Measurements from ENCODE around the gene CELF2. TPM values are rescaled to one million over a fixed set of nuclear protein-coding genes. Genes with fewer than 3 reads are reported as not detected.

CELF2 gene
- total and polyA plus RNA-seq, 2 of the 4 experiments (the other 2 are of a cell fraction): 3.5 to 6.6 TPM

DNA sequence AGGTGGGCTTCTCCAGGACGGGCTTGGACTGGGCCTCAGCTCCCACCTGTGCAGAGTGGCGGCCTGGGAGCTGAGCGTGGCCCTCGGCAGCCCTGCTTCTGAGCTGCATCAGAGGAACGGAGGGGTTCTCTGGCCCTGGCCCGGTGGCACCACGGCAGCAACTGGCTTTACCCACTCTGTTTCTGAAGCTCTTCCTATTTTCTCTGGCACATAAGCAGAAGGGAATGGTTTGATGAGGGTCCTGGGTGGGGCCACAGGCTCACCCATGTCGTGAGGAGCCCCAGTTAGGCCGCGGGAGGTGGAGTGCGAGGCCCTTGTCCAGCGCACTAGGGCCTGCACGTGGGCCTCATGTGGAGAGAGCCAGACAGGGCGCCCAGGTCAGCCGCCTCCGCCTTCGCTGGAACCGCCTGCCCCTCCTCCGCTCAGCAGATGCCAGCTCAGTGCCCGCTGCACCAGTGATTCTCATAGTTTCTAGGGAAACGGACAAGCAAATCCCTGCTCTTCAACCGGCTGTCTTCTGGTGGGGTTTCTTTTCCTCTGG, 284.0 kb downstream of the CELF2 start:
- dilution Hi-C loops (cut with HindIII; ENCODE audit: low sequenced_read_pairs, unreplicated experiment): no loop called here
- Histone ChIP-seq H3K4ac (ENCODE audit: low read depth, low read length) (no peak overlapping the region), H3K9me3 (ENCODE audit: control insufficient read depth, insufficient read depth, low read length) (peaks cover 5% of the 10 kb centered on the region), H4K20me1 (ENCODE audit: insufficient read depth, low read length) (no peaks in the 10 kb centered on the region), H2BK20ac (ENCODE audit: low read depth, low read length) (no peak overlapping the region), H3K18ac (ENCODE audit: low read depth, low read length) (no peak overlapping the region), H3K14ac (replicated peaks; ENCODE audit: low read depth, low read length) (no peak overlapping the region), H3K36me3 (ENCODE audit: control insufficient read depth, insufficient read depth, low read length) (no peaks in the 10 kb centered on the region), H3K4me1 (ENCODE audit: control insufficient read depth, insufficient read depth, low read length) (no peaks in the 10 kb centered on the region), H2AFZ (replicated peaks; ENCODE audit: low read length, poor library complexity) (no peak overlapping the region), H4K91ac (ENCODE audit: insufficient read depth, low read depth, low read length) (no peak overlapping the region), H2AK5ac (ENCODE audit: low read depth, low read length) (no peak overlapping the region), H3K4me2 (ENCODE audit: low read depth, low read length) (no peak overlapping the region), H4K5ac (ENCODE audit: low read depth, low read length) (no peak overlapping the region), H3K4me3 (ENCODE audit: insufficient read depth, low read depth, low read length) (no peak overlapping the region), H3K56ac (ENCODE audit: extremely low read depth, insufficient read depth, low read length) (no peak overlapping the region), H2BK5ac (ENCODE audit: low read depth, low read length, poor library complexity, severe bottlenecking) (no peak overlapping the region), H3K23ac (ENCODE audit: low read depth, low read length) (no peak overlapping the region), H3K79me1 (ENCODE audit: low read depth in 1 of 2, low read length in 2 of 2) (no peaks in the 10 kb centered on the region), H2AK9ac (replicated peaks; ENCODE audit: low read depth, low read length, poor library complexity) (no peak overlapping the region), H3K9me1 (ENCODE audit: insufficient read depth, low read length) (no peaks in the 10 kb centered on the region), H3K27me3 (ENCODE audit: control insufficient read depth, insufficient read depth, low read length) (no peaks in the 10 kb centered on the region), H3K27ac (ENCODE audit: insufficient read depth, low read length) (no peak overlapping the region), H2BK15ac (ENCODE audit: low read depth, low read length) (no peak overlapping the region), H4K8ac (ENCODE audit: low read depth in 2 of 2, low read length in 2 of 2) (no peak overlapping the region), H3K9ac (ENCODE audit: low read depth, low read length) (no peak overlapping the region), H2BK120ac (ENCODE audit: low read depth, low read length) (no peak overlapping the region)
- DNase-seq: no peak
- in situ Hi-C loops (cut with MboI; ENCODE audit: low sequenced_read_pairs): no loop called here
- POLR2A ChIA-PET (ENCODE audit: unreplicated experiment): no interaction called here
- no peak for ATAC-seq (ENCODE audit: low read depth)
- CTCF ChIA-PET: no interaction called here
- intact Hi-C loops (cut with micrococcal nuclease): no loop called here
- TF ChIP-seq MXI1 (IDR thresholded peaks at IDR 0.05; ENCODE audit: borderline replicate concordance, low read depth, low read length): no peak
- WGBS, 2 experiments (ENCODE audit: extremely low coverage in 2 of 2, insufficient read length in 1 of 2): 84% methylated on average over 14 of the region's 22 CpGs; no CpG with 5 or more reads in 1 of the 2 experiments
- BruUV-seq (replicated peaks): no TSS peak
